Common myeloid progenitor, CD34-positive (primary cell): ENCODE measurements around the gene TAGAP.
"Not testable (repeated sequence)": the region's sequence is repeated elsewhere in the genome, so short reads cannot be mapped to it uniquely, and the experiment has no call there.

Experiments
- CTCF ChIA-PET: fragments of 350-600 bp; sonication (Branson Sonifier 250); formaldehyde crosslinking; loops from one replicate; lab custom pipeline; 2021; ENCODE audit warnings: antibody characterized with exemption; lab: Charles Lee
- POLR2A ChIA-PET: fragments of 350-600 bp; sonication (Branson Sonifier 250); formaldehyde crosslinking; loops from one replicate; lab custom pipeline; 2021; ENCODE audit warnings: antibody characterized with exemption; lab: Charles Lee
- DNase-seq, 3 donors: peaks; one replicate each; pipeline versions ENCODE4 v3.0.0 to v3.0.0-alpha.2; 2013
- H3K27ac ChIP-seq, 2 experiments: 1 replicate in 1 of 2; 2 replicates in 1 of 2; pipeline ENCODE4 v1.7.0; 2013; ENCODE audit warnings: inconsistent platforms in 2 of 2, low read length in 2 of 2, mild to moderate bottlenecking in 2 of 2, low read depth in 1 of 2, moderate library complexity in 1 of 2; ENCODE audit not compliant: severe bottlenecking in 2 of 2, insufficient read depth in 1 of 2, poor library complexity in 1 of 2
- H3K27me3 ChIP-seq, 5 experiments: replicated peaks in 2 of 5; 1 replicate in 3 of 5; 2 replicates in 2 of 5; pipeline versions ENCODE4 v1.6.1 to v1.7.0; 2013; ENCODE audit warnings: low read length in 4 of 5, mild to moderate bottlenecking in 2 of 5, moderate library complexity in 2 of 5, inconsistent platforms in 1 of 5; ENCODE audit not compliant: insufficient read depth in 5 of 5, control insufficient read depth in 4 of 5
- H3K36me3 ChIP-seq, 4 experiments: 1 replicate in 2 of 4; 2 replicates in 2 of 4; pipeline versions ENCODE4 v1.6.1 to v1.7.0; 2013; ENCODE audit warnings: low read length in 3 of 4, control low read depth in 1 of 4, mild to moderate bottlenecking in 1 of 4; ENCODE audit not compliant: control insufficient read depth in 4 of 4, insufficient read depth in 4 of 4
- H3K4me1 ChIP-seq, 4 experiments: 1 replicate in 3 of 4; 2 replicates in 1 of 4; pipeline versions ENCODE4 v1.6.1 to v1.7.1; 2013; ENCODE audit warnings: low read length in 3 of 4, mild to moderate bottlenecking in 3 of 4, control low read depth in 1 of 4, inconsistent platforms in 1 of 4, moderate library complexity in 1 of 4; ENCODE audit not compliant: control insufficient read depth in 4 of 4, insufficient read depth in 4 of 4; ENCODE audit errors: control extremely low read depth in 1 of 4
- H3K4me3 ChIP-seq, 7 experiments: 1 replicate in 4 of 7; 2 replicates in 3 of 7; pipeline versions ENCODE4 v1.5.1 to v1.7.0; 2013; ENCODE audit warnings: mild to moderate bottlenecking in 7 of 7, low read length in 6 of 7, moderate library complexity in 6 of 7, inconsistent platforms in 2 of 7, low read depth in 2 of 7, control low read depth in 1 of 7; ENCODE audit not compliant: insufficient read depth in 4 of 7, control insufficient read depth in 1 of 7; ENCODE audit errors: extremely low read depth in 1 of 7
- H3K9me3 ChIP-seq, 5 experiments: 1 replicate in 4 of 5; 2 replicates in 1 of 5; pipeline versions ENCODE4 v1.6.1 to v1.7.1; 2013; ENCODE audit warnings: low read length in 4 of 5, mild to moderate bottlenecking in 2 of 5, inconsistent platforms in 1 of 5, low read depth in 1 of 5, moderate library complexity in 1 of 5; ENCODE audit not compliant: control insufficient read depth in 4 of 5, insufficient read depth in 2 of 5; ENCODE audit errors: control extremely low read depth in 1 of 5
- WGBS: methylation state at CpG from one replicate; pipeline ENCODE4 v1.1.5; 2013; ENCODE audit not compliant: insufficient coverage; 5-methylcytosine and 5-hydroxymethylcytosine counted together

Gene TAGAP

GRCh38 chr6:158999666-159000403, 45.0 kb downstream of the TAGAP start, which contains the start of gene RSPH3:
Gene RSPH3, minus strand, starts transcription at chr6:159000202. Its CDS starts 652 bp downstream, at chr6:158999550.
- Histone ChIP-seq H3K4me3 (peak within 1 kb of the TSS; percentile 74 to 96 (median 88)), H3K27me3 (no peaks in the 10 kb centered on the region), H3K4me1 (peaks cover 4 to 27% (median 20%) of the 10 kb centered on the region in 4 experiments), H3K9me3 (no peaks in the 10 kb centered on the region), H3K36me3 (no peaks in the 10 kb centered on the region), H3K27ac (peak within 1 kb of the TSS; percentile 50 to 84)
- WGBS = 0% methylated on average over 46 of the region's 50 CpGs
- ChIA-PET POLR2A (no interaction called here), CTCF (interaction anchor here (1.0 to 22.2 kb wide), 10 partner anchors 9 to 296 kb away, joined by 3 to 426 read pairs (median 4); no protein-coding TSS in a partner anchor)
- DNase-seq = peak; percentile 71 to 76 (median 74)

GRCh38 chr6:158999154-158999665, 45.6 kb downstream of the TAGAP start:
- Histone ChIP-seq H3K27me3 (no peaks in the 10 kb centered on the region), H3K27ac (peak overlapping the region in 1 of 2 experiments; percentile 84), H3K4me1 (peaks cover 4 to 27% (median 20%) of the 10 kb centered on the region in 4 experiments), H3K4me3 (peak overlapping the region; percentile 74 to 96 (median 88)), H3K36me3 (no peaks in the 10 kb centered on the region), H3K9me3 (no peaks in the 10 kb centered on the region)
- DNase-seq = no peak
- ChIA-PET CTCF (interaction anchor here (1.1 to 22.2 kb wide), 7 partner anchors 10 to 295 kb away, joined by 3 to 426 read pairs (median 7); no protein-coding TSS in a partner anchor), POLR2A (no interaction called here)
- 0% methylated on average over 15 of the region's 24 CpGs for WGBS

- CTCF ChIA-PET = no interaction called here
- H3K4me1 ChIP-seq = peaks cover 4 to 27% (median 20%) of the 10 kb centered on the region in 4 experiments
- WGBS = 79% methylated on average over 2 of the region's 2 CpGs
- H3K27me3 ChIP-seq = no peaks in the 10 kb centered on the region
- POLR2A ChIA-PET = no interaction called here
- H3K9me3 ChIP-seq = no peaks in the 10 kb centered on the region
- H3K4me3 ChIP-seq = no peak overlapping the region
- no peak overlapping the region for H3K27ac ChIP-seq
- DNase-seq = no peak
- no peaks in the 10 kb centered on the region for H3K36me3 ChIP-seq
Measured at GRCh38 chr6:158996856-158997255, 47.9 kb downstream of the TAGAP start.

GRCh38 chr6:158993639-158994038, 51.2 kb downstream of the TAGAP start:
- peaks cover 0 to 8% (median 3%) of the 10 kb centered on the region in 5 experiments for H3K9me3 ChIP-seq
- ChIA-PET POLR2A (no interaction called here), CTCF (interaction anchor here (1.1 kb wide), 1 partner anchor 23 kb away, joined by 3 read pairs; no protein-coding TSS in a partner anchor)

GRCh38 chr6:158991017-158991723, 53.6 kb downstream of the TAGAP start:
- no peak for DNase-seq
- peaks cover 0 to 10% (median 3%) of the 10 kb centered on the region in 5 experiments for H3K9me3 ChIP-seq
- H3K27me3 ChIP-seq = no peaks in the 10 kb centered on the region
- no peak overlapping the region for H3K4me3 ChIP-seq
- H3K4me1 ChIP-seq = peaks cover 0 to 8% (median 0%) of the 10 kb centered on the region in 4 experiments
- WGBS = no CpG with 5 or more reads among the region's 2 CpGs
- ChIA-PET POLR2A (interaction anchor here (0.5 kb wide), 1 partner anchor 117 kb away, joined by 3 read pairs; no protein-coding TSS in a partner anchor), CTCF (interaction anchor here (1.0 kb wide), 1 partner anchor 11 kb away, joined by 4 read pairs; no protein-coding TSS in a partner anchor)
- H3K36me3 ChIP-seq = peaks cover 0 to 2% (median 0%) of the 10 kb centered on the region in 4 experiments
- no peak overlapping the region for H3K27ac ChIP-seq

More at GRCh38 chr6:158993639-158994038, 51.2 kb downstream of the TAGAP start:
- Histone ChIP-seq H3K36me3 (peaks cover 0 to 2% (median 0%) of the 10 kb centered on the region in 4 experiments), H3K27ac (no peak overlapping the region), H3K27me3 (no peaks in the 10 kb centered on the region), H3K4me3 (no peak overlapping the region), H3K4me1 (peaks cover 0 to 8% (median under 1%) of the 10 kb centered on the region in 4 experiments)
- WGBS = 100% methylated on average over 2 of the region's 3 CpGs
- no peak for DNase-seq

GRCh38 chr6:158989711-158990110, 55.1 kb downstream of the TAGAP start:
- H3K36me3 ChIP-seq, CTCF ChIA-PET, H3K4me1 ChIP-seq, DNase-seq, POLR2A ChIA-PET, H3K27ac ChIP-seq, H3K27me3 ChIP-seq, H3K4me3 ChIP-seq: not testable (repeated sequence)
- H3K9me3 ChIP-seq = peaks cover 0 to 10% (median 3%) of the 10 kb centered on the region in 5 experiments
- WGBS = 100% methylated on average over 2 of the region's 2 CpGs
